Sciatic nerve (tissue), 2 donors: ENCODE measurements around the gene NME8. TPM values are rescaled to one million over a fixed set of nuclear protein-coding genes. Genes with fewer than 3 reads are reported as not detected.
A peak's percentile ranks its signal among the peaks of the same experiment; 100 is the strongest.

ENCODE experiments used
- ATAC-seq: fragments of 200-7000 bp; cut with Tn5 transposase; one replicate; pipeline ENCODE4 v1.9.1; 2020; ENCODE audit warnings: mild to moderate bottlenecking, moderate library complexity
- DNase-seq: peaks from one replicate; pipeline ENCODE4 v3.0.0-alpha.2; 2020; ENCODE audit warnings: low spot score
- intact Hi-C: fragments of 100-400 bp; cut with DNase I; formaldehyde crosslinking; loops from one replicate; pipeline ENCODE4 v1.14.2; 2022
- total RNA-seq: library from RNA; stranded (reverse); fragmentation: NEBNext Ultra II Directional; extraction: Animal tissue kit (Norgen Biotek cat#: 25700); gene quantifications from one replicate; pipeline ENCODE4 v1.2.1, GENCODE V29; 2021
- donor health status: DM: no; HTN: no; CAD: no.
- donor health status: DM: no; HTN: no; CAD: no.

The NME8 gene
- total RNA-seq, 1 donor from 2014 or later, result 1.2 TPM

DNA sequence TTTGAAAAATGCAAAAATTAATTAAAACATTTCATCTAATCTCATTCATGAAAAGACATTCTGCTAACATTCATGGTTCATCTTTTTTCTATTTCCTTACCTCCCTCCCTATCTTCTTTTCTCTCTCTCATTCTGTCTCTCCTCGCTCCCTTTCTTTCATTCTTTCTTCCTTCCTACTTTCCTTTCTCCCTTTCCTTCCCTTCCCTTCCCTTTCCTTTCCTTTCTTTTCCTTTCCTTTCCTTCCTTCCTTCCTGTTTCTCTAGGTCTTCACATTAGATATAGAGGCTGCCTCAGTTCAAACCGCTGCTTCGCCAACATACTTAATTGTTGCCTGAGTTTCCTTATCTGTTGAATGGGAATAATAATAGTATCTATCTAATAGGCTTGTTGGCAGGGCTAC, 46.3 kb downstream of the NME8 start:
- DNase-seq (no peak), ATAC-seq (no peak)
- intact Hi-C loops, result no loop called here

DNA sequence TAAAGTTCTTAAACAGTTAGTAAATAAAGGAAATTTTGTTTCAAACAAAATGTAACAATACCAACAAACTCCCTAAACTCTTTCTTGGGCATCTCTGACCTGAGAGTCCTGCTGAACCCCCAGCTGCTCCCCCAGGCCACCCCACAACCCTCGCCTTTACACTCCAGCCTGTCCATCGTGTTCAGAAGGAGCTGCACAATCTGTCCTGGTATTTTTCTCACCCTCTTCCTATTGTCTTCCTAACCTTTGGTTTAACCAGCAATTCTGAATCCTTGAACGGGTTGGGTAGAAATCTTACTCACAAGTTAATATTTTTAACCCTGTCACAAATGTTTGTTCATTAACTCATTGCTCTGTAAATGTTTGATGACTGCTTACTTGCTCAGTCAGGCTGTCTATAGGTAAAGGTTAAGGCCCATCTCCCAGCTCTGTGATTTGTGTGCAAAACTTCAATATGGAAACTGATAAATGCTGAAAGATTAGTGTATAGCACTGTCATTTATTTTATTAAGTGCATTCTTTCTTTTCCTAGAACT, 51.4 kb downstream of the NME8 start:
- intact Hi-C loops, result no loop called here
- DNase-seq (no peak), ATAC-seq (no peak)

DNA sequence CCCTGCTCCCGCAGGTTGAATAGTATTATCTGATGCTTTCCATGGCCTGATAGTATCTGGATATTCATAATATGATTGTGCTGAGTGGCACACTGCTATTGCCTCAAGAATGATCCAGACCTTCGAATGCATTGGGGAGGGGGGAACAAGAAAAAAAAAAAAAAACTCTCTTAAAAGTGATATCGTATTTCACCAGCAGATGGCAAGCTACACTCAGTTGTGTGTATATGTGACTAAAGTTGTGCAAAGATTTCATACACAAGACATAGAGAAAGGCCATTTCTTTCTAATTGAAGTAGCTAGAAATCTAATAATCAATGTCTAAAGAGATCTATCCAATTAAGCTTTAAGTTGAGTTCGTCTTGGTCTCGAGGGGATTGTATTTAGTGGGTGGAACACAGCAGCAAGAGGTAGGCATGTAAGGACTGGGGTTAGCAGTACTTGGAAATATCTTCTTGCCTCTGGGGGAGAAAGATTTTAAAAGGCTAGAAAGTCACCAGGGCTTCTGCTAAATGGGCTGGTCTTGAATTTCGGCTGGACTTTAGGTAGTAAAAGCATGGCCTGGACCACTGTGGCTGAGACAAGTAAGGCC, 52.9 kb downstream of the NME8 start:
- intact Hi-C loops, result no loop called here
- peak; percentile 82 for ATAC-seq
- no peak for DNase-seq

DNA sequence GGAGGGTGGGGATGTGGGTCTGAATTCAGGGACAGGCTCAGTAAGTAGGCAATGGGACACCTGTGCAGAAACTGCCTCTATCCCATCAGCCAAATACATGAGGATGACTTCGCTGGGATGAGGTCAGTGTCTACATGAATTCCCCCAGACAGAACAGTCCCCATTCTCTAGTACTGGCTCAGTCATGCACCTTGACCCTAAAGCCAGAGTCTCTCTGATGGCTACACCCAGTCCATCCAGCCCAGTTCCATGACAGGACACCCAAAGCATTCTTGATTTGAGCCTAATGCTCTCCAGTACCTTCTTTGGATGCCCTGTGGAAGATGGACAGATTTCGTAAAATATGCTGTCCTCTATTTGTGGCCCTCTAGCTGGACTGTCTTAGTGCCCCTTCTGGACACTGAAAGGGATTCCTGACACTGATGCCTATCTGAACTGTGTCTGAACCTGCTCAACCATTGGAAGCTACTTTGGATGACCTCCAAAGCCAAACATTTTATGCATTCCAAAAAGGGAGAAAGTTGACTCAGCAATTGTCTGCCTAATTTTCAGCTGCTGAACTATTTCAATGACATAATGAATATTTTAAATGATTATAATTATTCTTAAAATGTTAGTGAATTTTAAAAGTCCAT, 53.6 kb downstream of the NME8 start:
- ATAC-seq (peak; percentile 74), DNase-seq (no peak)
- intact Hi-C loops, result no loop called here

DNA sequence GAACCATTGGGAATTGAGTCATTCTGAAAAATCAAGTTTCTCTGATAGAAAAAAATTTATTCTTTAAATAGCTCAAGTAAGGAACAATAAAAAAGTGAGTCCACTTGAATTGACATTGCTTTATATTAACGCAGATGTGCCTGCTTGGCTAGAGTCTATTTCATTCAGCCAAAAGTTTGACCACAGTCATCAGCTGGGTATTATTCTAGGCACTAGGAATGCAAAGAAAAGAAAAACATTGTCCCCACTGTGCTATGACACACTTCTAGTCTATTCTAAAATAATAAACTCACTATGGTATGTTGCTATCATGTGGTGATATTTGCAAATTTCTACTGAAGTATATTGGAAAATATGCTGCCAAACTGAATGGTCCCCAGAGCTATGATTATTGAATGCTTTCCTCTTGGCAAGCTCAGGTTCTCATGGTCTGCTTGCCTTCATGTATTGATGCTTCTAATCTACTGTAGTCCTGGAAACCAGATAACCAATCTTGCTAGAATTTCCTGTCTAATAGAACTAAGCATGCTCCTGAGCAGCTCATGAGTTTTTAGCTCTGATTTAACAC, 59.9 kb downstream of the NME8 start:
- DNase-seq (no peak), ATAC-seq (no peak)
- intact Hi-C loops, result no loop called here

DNA sequence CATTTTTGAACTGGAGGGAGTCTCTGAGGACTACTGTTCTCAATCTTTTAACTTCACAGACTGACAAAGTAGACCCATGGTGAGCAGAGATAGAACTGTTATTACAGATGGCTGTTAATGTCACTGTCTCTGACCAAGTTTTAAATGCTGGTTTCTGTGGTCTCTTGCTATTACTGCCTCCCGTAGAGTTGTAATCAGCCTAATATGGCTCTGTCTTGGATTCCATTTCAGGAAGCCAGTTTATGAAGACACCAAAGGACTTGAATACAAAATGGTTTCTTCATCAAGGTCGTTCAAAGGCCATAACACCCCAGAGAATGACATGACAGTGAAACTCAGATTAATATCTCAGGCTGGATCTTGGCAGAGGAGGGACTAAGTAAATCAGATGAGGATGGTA, 64.4 kb downstream of the NME8 start:
- intact Hi-C loops, result no loop called here
- ATAC-seq (no peak), DNase-seq (no peak)

DNA sequence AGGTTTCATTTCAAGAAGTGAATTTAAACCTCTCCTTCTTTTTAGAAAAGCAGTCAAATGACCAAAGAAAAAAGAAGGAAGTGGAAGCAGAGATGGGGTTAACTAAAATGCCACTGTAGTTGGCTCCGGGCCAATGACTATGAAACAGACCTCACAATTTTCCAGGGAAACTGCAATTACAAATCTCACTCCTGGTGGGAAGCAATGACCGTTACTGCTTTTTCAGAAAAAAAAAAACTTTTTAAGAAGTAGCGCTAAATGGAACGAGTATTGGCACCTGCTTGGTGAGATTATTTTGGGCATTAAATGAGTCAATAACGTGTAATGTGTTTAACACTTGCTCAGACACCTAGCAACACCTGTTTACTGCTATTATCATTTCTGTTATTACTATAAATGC, 67.0 kb downstream of the NME8 start:
- intact Hi-C loops, result no loop called here
- ATAC-seq (no peak), DNase-seq (peak; percentile 75)

DNA sequence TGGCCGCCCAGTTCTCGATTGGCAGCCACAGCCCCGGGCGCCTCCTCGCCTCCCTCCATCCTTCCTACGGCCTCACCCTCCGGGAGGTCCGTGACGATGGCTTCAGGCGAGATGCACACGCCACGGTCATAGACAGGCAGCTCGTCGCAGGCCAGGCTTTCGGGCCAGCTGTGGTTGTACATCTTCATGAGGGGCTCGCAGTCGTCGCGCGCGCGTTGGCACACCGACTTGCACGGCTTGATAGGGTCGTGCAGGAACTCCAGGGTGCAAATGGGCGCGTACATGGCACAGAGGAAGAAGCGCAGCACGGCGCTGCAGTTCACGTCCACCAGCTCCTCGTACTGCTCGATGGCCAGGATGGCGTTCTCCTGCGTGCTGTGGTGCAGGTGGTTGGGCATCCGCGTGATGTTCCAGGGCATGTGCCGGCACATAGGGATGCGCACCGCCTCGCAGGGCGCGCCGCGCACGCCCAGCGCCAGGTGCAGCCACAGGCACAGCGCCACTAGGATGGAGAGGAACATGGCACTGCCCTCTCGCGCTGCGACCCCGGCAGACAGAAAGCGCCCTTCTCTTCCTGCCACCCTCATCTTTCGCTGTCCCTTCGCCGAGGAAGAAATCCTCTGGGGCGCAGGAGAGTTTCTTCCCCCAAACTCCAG, 67.7 kb downstream of the NME8 start:
- intact Hi-C loops, result no loop called here
- ATAC-seq (peak; percentile 40), DNase-seq (peak; percentile 69)

DNA sequence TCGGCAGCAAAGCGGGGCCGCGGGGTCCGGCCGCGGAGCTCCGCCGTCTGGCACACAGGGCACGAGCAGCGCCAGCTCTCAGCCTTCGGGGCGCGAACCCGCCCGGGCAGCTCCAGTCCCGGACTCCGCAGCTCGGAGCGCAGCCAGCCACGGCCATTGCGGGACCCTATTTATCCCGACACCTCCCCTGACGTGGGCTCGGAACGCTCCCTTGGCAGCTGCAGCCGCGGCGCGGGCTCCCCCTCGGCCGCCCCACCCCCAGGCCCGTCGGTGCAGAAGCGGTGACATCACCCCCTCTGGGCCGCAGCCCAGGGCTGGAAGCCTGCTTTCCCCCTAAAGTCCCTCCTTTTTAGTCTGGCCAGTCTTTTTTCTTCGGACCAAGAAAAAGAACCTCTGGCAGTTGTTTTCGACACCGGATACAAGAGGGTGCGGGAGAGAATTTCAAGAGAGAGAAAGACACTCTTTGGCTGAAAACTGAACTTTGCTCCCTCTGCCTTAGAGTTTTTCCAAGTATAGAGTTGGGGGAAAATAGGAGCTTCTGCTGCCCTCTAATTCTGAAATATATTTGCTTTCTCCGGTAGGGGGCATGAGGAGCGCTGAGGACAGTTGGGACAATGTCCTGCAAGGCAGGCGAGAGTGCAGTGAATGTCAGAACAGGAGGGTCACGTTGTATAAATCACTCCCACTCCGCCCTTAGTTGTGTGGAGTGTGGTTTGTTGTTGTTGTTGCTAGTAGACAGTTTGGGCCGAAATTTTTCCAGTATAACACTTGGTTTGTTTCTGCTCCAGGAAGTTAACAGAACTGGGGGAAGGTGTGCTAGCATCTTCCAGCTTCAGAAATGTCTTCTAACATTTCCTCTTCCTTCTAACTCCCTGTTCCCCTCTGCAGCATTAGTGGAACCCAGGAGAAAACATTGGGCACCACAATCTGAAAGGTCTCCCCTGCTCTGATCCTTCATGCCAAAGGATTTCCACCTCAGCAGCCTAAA, 68.6 kb downstream of the NME8 start, which contains the start of gene SFRP4:
TSS of gene SFRP4 (minus strand) at position 145 of the 988 bp plus-strand sequence. CDS start 280 bp downstream, outside the sequence.
- DNase-seq (peak; percentile 89), ATAC-seq (peak; percentile 88)
- intact Hi-C loops, result no loop called here

DNA sequence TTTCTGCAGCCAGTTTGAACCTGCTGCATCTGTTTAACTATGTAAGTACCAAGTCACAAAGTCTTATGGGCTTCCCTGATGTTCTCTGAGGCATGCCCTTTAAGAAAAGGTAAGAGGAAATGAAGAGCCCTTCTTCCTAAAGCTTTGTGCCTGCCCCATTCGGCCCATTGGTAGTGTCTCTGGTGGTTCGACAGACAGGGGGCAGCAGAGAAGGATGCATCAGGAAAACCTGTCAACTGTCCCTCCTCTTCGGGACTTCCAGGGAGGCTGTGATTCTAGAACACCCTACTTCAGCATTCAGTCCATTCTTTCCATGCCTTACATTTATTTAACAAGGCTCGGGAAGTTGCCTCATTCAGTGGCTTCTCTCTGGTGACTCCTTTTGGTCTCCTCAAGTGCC, 70.1 kb downstream of the NME8 start:
- DNase-seq (no peak), ATAC-seq (no peak)
- intact Hi-C loops, result no loop called here

DNA sequence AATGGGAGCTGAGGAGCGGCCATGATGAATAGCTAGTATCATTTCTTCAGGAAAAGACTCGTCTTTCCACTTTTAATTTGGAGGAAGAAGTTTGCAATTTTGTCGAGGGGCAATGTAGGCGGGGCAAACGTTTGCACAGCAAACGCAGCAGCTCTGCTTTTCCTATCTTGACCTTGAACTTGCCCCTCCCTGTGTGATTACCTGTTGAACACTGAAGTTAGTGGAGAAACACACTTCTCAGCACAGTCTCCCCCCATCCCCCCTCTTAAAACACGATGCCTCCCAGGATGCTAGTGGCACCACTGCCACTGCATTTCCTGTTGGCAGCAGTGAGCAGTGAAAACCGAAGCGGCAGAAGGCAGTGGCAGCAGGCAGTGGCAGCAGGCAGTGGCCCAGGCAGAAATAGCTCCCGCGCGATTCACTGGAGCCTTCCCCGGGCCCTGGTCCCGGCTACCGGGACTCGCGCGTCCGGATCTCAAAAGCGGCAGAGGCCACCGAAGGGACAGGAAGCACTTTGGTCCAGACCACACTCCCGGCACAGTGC, 72.0 kb downstream of the NME8 start, which contains the start of gene EPDR1:
TSS of gene EPDR1 (plus strand) at position 336 of the 544 bp plus-strand sequence. CDS start 300 bp downstream, outside the sequence.
- intact Hi-C loops, result loop anchor here (10.0 kb wide), 1 partner anchor 184 kb away; no protein-coding TSS in a partner anchor
- DNase-seq, result peak; percentile 79

DNA sequence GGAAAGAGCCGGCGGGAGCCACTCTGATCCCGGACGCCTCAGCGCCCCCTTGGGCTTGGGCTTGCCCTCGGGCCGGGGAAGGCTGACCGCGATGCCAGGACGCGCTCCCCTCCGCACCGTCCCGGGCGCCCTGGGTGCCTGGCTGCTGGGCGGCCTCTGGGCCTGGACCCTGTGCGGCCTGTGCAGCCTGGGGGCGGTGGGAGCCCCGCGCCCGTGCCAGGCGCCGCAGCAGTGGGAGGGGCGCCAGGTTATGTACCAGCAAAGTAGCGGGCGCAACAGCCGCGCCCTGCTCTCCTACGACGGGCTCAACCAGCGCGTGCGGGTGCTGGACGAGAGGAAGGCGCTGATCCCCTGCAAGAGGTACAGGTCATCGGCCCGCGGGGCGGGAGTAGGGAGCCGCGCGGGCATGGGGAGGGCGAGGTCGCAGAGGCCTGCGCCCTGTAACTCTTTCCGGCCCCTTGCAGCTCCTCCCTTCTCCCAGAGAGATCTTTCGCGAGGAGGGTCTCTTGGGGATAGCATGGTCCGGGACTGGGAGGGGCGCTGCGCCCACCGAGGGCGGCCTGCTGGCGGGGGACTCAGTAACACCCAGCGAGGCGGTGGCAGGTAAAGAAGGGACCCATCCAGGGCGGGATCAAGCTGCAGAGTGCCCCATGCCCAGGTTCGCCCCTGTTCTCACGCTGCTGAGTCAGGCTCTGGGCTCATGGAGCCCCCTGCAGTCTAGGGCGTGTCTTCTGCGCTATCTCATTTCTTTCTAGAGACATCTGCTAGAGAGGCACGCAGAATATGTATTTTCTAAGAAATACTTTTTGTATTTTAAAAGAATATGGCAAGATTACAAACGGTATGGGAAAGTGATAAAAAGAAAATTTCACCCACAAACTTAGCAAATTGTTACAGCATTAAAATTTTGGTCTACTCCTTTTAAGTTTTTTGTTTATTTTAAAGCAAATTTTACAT, 72.7 kb downstream of the NME8 start:
- ATAC-seq, result peak; percentile 69
- DNase-seq, result peak; percentile 67
- intact Hi-C loops, result loop anchor here (10.0 kb wide), 1 partner anchor 184 kb away; no protein-coding TSS in a partner anchor

More for the DNA sequence above, 72.0 kb downstream of the NME8 start, which contains the start of gene EPDR1:
- no peak for ATAC-seq

DNA sequence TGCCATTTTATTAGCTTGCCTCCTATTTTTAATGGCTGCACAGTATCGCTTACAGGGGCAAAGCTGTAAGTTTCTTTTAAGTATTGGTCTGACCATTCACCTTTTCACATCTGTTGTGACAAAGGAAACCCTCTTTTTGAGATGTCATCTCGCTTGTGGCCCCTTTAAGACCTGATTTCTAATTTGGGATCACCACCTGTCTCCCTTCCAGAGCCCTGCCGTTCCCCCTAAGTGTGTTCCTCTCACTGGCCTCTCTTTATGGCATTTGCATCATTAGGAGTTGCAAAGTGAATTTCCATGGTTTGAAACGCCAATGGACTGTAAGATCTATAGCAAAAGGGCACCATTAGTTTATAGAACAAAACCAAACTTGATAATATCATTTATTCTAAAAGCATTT, 73.5 kb downstream of the NME8 start:
- intact Hi-C loops, result loop anchor here (10.0 kb wide), 1 partner anchor 183 kb away; no protein-coding TSS in a partner anchor
- DNase-seq, result no peak
- no peak for ATAC-seq

DNA sequence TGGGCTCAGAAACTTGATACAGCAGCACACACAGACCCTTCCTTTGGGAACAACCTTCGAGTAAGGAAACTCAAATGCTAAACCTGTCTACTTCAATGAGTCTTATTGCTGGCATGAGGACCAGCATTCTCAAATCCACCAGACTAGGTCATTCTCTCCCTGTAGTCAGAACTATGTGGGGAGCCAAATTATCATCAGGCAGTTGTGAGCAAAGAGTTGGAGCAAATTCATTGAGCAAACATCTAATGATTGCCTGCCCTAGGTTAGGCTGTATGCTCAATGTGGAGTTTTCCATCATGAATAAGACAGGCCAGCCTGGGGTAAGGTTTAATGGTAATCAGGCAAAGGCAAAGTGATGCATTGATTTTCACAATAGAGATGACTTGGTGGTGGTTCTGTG, 75.6 kb downstream of the NME8 start:
- intact Hi-C loops, result loop anchor here (10.0 kb wide), 1 partner anchor 181 kb away; no protein-coding TSS in a partner anchor
- DNase-seq (no peak), ATAC-seq (no peak)

DNA sequence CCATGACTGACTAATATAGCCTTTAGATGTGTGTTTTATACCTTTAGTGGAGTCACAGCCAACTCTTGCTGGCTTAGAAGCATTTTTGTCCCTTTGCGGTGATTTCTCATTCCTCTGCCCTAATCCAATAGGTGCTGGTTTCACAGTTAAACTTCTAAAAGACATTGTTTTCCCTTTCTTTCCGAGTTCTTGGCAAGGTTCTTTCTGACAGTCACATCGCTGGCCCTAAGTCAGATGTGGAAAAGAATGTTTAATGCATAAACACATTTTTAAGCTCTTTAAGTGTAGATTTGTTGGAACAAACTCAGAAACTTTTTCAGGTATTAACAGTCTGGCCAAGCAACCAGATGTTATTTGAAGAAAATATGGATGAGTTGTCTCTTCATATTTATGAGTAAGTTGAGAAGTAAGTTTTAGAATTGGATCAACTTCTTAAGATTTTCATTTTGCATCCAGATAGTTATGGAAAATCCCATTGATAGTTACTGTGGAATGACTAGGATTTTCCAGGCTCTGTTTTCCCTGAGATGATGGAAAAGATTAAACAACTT, 76.2 kb downstream of the NME8 start:
- ATAC-seq, result no peak
- DNase-seq, result no peak
- intact Hi-C loops, result loop anchor here (10.0 kb wide), 1 partner anchor 180 kb away; no protein-coding TSS in a partner anchor

DNA sequence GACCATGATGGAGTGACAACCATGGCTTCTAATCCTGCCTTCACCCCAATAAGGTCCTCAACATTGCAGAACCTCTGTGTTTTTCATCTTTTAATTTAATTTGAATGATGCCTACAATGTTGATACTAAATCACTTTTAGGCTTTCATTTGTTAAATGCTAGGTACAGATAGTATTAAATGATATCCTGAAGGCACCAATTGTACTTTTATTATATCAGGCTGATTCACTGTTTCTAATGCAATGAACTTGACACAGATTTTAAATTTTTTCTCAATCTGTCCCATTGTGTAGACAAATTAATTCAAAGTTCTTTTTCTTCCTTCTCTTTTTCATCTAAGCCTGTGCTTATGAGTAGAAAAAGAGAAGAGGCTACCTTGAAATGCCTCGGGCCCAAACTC, 77.2 kb downstream of the NME8 start:
- DNase-seq (no peak), ATAC-seq (no peak)
- intact Hi-C loops, result loop anchor here (10.0 kb wide), 1 partner anchor 179 kb away; no protein-coding TSS in a partner anchor
